Suprapubic skin (tissue), 3 donors: ENCODE measurements around the gene ARL5A.

ENCODE experiments used
- CTCF ChIP-seq, 2 donors: fragments of 200-600 bp in 1 of 2; fragments of 450-650 bp in 1 of 2; sonication (generic) in 1 of 2; IDR thresholded peaks; one replicate each; pipeline ENCODE4 v1.5.1; 2016 to 2019; ENCODE audit warnings: antibody characterized with exemption in 2 of 2, mild to moderate bottlenecking in 1 of 2, moderate library complexity in 1 of 2
- EP300 ChIP-seq: sonication (generic); formaldehyde crosslinking; IDR thresholded peaks from one replicate; pipeline ENCODE4 v1.6.1; 2017; ENCODE audit warnings: antibody characterized with exemption
- POLR2A ChIP-seq, 2 donors: fragments of 450-650 bp; IDR thresholded peaks; one replicate each; pipeline ENCODE4 v1.6.1; 2017; ENCODE audit warnings: antibody characterized with exemption in 2 of 2, mild to moderate bottlenecking in 2 of 2, moderate library complexity in 2 of 2

GRCh38 chr2:151826737-151827157, 1.5 kb downstream of the ARL5A start:
- TF ChIP-seq CTCF (IDR thresholded peaks at IDR 0.05), result no peak
- TF ChIP-seq POLR2A (IDR thresholded peaks at IDR 0.05), result no peak
- TF ChIP-seq EP300, result no peak
